Stimulated activated CD4-positive, alpha-beta T cell treated with anti-CD3 and anti-CD28 coated beads, Interleukin-15, amount 100 ng/mL, for 48 hours (primary cell): ENCODE data around the gene DLK1.

Experiments
- DNase-seq, 2 donors: peaks; one replicate each; pipeline ENCODE4 v3.0.0-alpha.2; 2020; ENCODE audit warnings: low read depth in 2 of 2

Gene DLK1

GRCh38 chr14:100714258-100714892 lies 12.3 kb upstream of the DLK1 start:
- DNase-seq = no peak

GRCh38 chr14:100715332-100715731 lies 11.4 kb upstream of the DLK1 start:
- DNase-seq = no peak

- no peak for DNase-seq
Observed at GRCh38 chr14:100715803-100716202, 10.9 kb upstream of the DLK1 start.

GRCh38 chr14:100717386-100717785 lies 9.3 kb upstream of the DLK1 start:
- no peak for DNase-seq

- DNase-seq = no peak
Observed at GRCh38 chr14:100719976-100720520, 6.6 kb upstream of the DLK1 start.

- DNase-seq = no peak
Observed at GRCh38 chr14:100721568-100721967, 5.1 kb upstream of the DLK1 start.

GRCh38 chr14:100722367-100722766 lies 4.3 kb upstream of the DLK1 start:
- DNase-seq = no peak

GRCh38 chr14:100723135-100723829 lies 3.4 kb upstream of the DLK1 start:
- DNase-seq = no peak

- no peak for DNase-seq
Observed at GRCh38 chr14:100723830-100724437, 2.8 kb upstream of the DLK1 start.

GRCh38 chr14:100724536-100724935 lies 2.2 kb upstream of the DLK1 start:
- no peak for DNase-seq

GRCh38 chr14:100725587-100726387 lies 905 bp upstream of the DLK1 start:
- no peak for DNase-seq

GRCh38 chr14:100727086-100727872 lies 587 bp downstream of the DLK1 start:
- no peak for DNase-seq

GRCh38 chr14:100727873-100728240 lies 1.2 kb downstream of the DLK1 start:
- no peak for DNase-seq

GRCh38 chr14:100728962-100729361 lies 2.3 kb downstream of the DLK1 start:
- DNase-seq = no peak

- no peak for DNase-seq
Observed at GRCh38 chr14:100729982-100730381, 3.3 kb downstream of the DLK1 start.

- no peak for DNase-seq
Observed at GRCh38 chr14:100730581-100730980, 3.9 kb downstream of the DLK1 start.

- no peak for DNase-seq
Observed at GRCh38 chr14:100731011-100731670, 4.4 kb downstream of the DLK1 start.

GRCh38 chr14:100731846-100732765 lies 5.4 kb downstream of the DLK1 start:
- DNase-seq = no peak

- DNase-seq = no peak
Observed at GRCh38 chr14:100732766-100733100, 6.0 kb downstream of the DLK1 start.
